ENCODE results near the gene RRP15.

RRP15 gene

GRCh38 chr1:218344814-218345672, 60.0 kb downstream of the RRP15 start, which contains the start of gene TGFB2:
Gene TGFB2 (plus strand): TSS chr1:218345336. CDS start chr1:218346702, 1,366 bp downstream.
- DNase-seq = no peak

- DNase-seq = no peak
Observed at GRCh38 chr1:218345673-218346390, 60.7 kb downstream of the RRP15 start.

GRCh38 chr1:218346391-218347204, 61.5 kb downstream of the RRP15 start:
- no peak for DNase-seq

- no peak for DNase-seq
Observed at GRCh38 chr1:218347336-218347722, 62.2 kb downstream of the RRP15 start.

- DNase-seq = no peak
Observed at GRCh38 chr1:218347723-218348627, 62.9 kb downstream of the RRP15 start.

- DNase-seq = no peak
Observed at GRCh38 chr1:218348628-218349071, 63.6 kb downstream of the RRP15 start.

GRCh38 chr1:218349348-218350034, 64.4 kb downstream of the RRP15 start:
- no peak for DNase-seq

GRCh38 chr1:218350035-218350525, 65.0 kb downstream of the RRP15 start:
- no peak for DNase-seq

- DNase-seq = no peak
Observed at GRCh38 chr1:218350801-218351266, 65.7 kb downstream of the RRP15 start.

GRCh38 chr1:218351391-218352074, 66.4 kb downstream of the RRP15 start:
- DNase-seq = no peak

GRCh38 chr1:218352075-218352438, 67.0 kb downstream of the RRP15 start:
- DNase-seq = no peak

GRCh38 chr1:218353656-218354055, 68.6 kb downstream of the RRP15 start:
- DNase-seq = no peak

- no peak for DNase-seq
Observed at GRCh38 chr1:218355278-218355677, 70.2 kb downstream of the RRP15 start.

- no peak for DNase-seq
Observed at GRCh38 chr1:218357211-218357892, 72.3 kb downstream of the RRP15 start.

GRCh38 chr1:218357893-218358232, 72.8 kb downstream of the RRP15 start:
- DNase-seq = no peak

GRCh38 chr1:218361298-218362065, 76.4 kb downstream of the RRP15 start:
- no peak for DNase-seq

- DNase-seq = no peak
Observed at GRCh38 chr1:218362418-218363076, 77.5 kb downstream of the RRP15 start.

GRCh38 chr1:218363141-218363540, 78.0 kb downstream of the RRP15 start:
- no peak for DNase-seq
